ACC112 (cell line): ENCODE data around the gene TEX19.
"Not testable (repeated sequence)": the region's sequence is repeated elsewhere in the genome, so short reads cannot be mapped to it uniquely, and the experiment has no call there.

ENCODE experiments used
- H2AFZ ChIP-seq: fragments of 200-600 bp; sonication (generic); one replicate; pipeline ENCODE4 v1.6.0; 2017; ENCODE audit warnings: antibody characterized with exemption, low read length; ENCODE audit not compliant: unreplicated experiment
- H3K27ac ChIP-seq: fragments of 200-600 bp; sonication (generic); 2 replicates; pipeline ENCODE4 v1.5.1; 2014; ENCODE audit warnings: low read depth, mild to moderate bottlenecking, antibody characterized with exemption, low read length, moderate library complexity
- H3K27me3 ChIP-seq: fragments of 200-600 bp; sonication (generic); 2 replicates; pipeline ENCODE4 v1.6.1; 2014; ENCODE audit warnings: mild to moderate bottlenecking, antibody characterized with exemption, low read length, moderate library complexity, mixed read lengths; ENCODE audit not compliant: insufficient read depth
- H3K36me3 ChIP-seq: fragments of 200-600 bp; sonication (generic); 2 replicates; pipeline ENCODE4 v1.6.1; 2016; ENCODE audit warnings: mild to moderate bottlenecking, antibody characterized with exemption, low read length, moderate library complexity, mixed read lengths; ENCODE audit not compliant: insufficient read depth
- H3K4me1 ChIP-seq: fragments of 200-600 bp; sonication (generic); one replicate; pipeline ENCODE4 v1.6.1; 2016; ENCODE audit warnings: low read length, mixed read lengths; ENCODE audit not compliant: insufficient read depth, unreplicated experiment, control insufficient read depth
- H3K4me3 ChIP-seq: fragments of 200-600 bp; sonication (generic); 2 replicates; pipeline ENCODE4 v1.5.1; 2014; ENCODE audit warnings: mild to moderate bottlenecking, low read depth, low read length
- H3K79me2 ChIP-seq: fragments of 200-600 bp; sonication (generic); one replicate; pipeline ENCODE4 v1.6.0; 2016; ENCODE audit warnings: low read length; ENCODE audit not compliant: control insufficient read depth, unreplicated experiment, insufficient read depth

The TEX19 gene

DNA sequence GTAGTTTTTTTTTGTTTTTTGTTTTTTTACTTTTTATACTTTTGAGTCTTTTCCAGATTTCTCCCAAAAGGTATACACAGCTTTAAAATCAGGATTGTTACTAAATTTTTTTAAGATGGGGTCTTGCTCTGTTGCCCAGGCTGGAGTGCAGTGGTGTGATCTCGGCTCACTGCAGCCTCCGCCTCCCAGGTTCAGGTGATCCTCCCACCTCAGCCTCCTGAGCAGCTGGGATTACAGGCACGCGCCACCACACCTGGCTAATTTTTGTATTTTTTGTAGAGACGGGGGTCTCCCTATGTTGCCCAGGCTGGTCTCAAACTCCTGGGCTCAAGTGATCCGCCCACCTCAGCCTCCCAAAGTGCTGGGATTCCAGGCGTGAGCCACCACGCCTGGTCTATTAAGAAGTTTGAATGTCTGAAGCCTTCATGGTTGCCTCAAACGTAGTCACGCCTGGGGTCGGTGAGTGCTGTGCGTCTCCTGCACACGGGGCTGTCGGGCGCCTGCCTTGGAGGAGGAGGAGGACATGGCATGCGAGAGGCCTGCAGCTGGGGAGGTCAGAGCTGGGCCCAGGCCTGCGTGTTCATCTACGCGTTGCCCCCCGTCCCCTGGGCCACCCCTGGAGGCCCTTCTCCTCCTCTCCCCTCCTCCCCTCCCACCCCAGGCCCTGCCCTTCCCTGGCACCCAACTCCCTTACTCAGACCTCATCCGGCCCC lies 23.3 kb downstream of the TEX19 start:
- not testable (repeated sequence) for H3K36me3 ChIP-seq, H3K27me3 ChIP-seq, H3K4me3 ChIP-seq, H2AFZ ChIP-seq, H3K27ac ChIP-seq, H3K79me2 ChIP-seq
- H3K4me1 ChIP-seq = peaks cover 15% of the 10 kb centered on the region

DNA sequence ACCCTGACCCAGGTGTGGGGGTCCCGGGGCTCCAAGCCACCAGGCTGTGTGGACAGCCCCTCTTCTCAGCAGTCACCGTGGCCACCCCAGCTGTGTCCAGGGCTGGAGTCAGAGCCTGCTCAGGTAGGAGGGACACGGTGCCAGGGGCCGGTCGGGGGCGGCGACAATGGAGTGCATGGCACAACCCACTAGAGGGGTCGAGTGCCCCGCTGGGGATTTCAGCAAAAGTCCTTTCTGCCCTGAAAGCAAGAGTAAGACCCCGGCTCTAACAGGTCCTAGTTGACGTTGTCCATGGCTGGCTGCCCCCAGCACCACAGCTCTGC lies 23.8 kb downstream of the TEX19 start:
- Histone ChIP-seq H3K36me3 (no peaks in the 10 kb centered on the region), H3K27ac (no peak overlapping the region), H3K4me3 (no peak overlapping the region), H2AFZ (no peak overlapping the region), H3K27me3 (peaks cover 3% of the 10 kb centered on the region; the same call in 1 of the 2 replicates), H3K79me2 (no peaks in the 10 kb centered on the region), H3K4me1 (peaks cover 15% of the 10 kb centered on the region)

DNA sequence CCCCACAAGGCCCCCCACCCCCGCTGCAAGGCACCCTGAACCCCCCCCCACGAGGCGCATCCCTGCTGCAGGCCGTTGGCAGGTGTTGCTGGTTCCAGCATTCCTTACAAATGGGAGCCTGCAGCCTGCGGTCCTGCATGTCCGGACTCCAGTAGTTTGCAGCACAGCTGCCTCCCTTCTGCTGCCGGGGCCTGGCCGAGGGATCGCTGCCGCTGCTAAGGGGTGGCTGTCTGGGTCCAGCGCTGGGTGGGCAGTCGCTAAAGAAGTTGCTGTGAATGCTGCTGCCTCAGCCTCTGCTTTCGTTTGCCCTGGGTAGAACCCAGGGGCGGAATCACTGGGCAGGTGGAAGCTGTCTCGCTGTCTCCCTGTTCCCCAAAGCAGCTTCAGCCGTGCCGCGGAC lies 24.4 kb downstream of the TEX19 start:
- Histone ChIP-seq H3K4me3 (no peak overlapping the region), H3K27ac (no peak overlapping the region), H3K79me2 (no peaks in the 10 kb centered on the region), H3K36me3 (no peaks in the 10 kb centered on the region), H2AFZ (no peak overlapping the region), H3K4me1 (peaks cover 15% of the 10 kb centered on the region), H3K27me3 (peaks cover 3% of the 10 kb centered on the region; the same call in 1 of the 2 replicates)

DNA sequence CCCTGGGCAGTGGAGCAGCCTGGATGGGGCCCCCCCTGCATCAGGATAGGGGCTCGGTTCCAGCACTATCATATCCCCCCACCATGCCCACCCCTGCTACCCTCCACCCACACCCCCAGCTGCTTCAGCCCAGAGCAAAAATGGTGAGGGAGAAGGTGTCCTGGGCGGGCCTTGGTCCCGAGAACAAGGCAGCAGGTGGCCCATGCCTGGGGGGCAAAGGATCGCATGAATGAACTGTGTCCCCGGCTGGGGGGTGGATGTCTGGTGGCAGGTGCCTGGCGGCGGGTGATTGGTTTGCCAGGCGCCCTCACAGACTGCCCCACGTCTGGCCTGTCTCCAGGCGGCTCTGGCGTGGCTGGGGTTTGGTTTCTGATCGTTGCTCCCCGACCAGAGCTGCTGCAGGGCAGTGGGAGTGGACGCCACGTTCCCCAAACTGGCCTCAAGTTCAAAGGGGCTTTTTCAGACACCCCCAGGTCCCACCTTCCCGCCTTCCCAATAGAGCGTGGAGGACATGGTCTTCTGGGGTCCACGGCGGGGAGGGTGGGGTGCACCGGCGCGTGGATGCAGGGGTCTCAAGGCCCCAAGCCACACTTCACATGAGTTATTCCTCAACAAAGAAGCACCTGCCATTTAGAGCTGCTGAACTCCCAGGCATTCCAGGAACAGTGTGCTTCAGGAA lies 25.1 kb downstream of the TEX19 start:
- Histone ChIP-seq H3K4me1 (peaks cover 15% of the 10 kb centered on the region), H3K36me3 (no peaks in the 10 kb centered on the region), H3K27me3 (peaks cover 3% of the 10 kb centered on the region; the same call in 1 of the 2 replicates), H3K79me2 (no peaks in the 10 kb centered on the region), H3K4me3 (no peak overlapping the region), H3K27ac (no peak overlapping the region), H2AFZ (no peak overlapping the region)

DNA sequence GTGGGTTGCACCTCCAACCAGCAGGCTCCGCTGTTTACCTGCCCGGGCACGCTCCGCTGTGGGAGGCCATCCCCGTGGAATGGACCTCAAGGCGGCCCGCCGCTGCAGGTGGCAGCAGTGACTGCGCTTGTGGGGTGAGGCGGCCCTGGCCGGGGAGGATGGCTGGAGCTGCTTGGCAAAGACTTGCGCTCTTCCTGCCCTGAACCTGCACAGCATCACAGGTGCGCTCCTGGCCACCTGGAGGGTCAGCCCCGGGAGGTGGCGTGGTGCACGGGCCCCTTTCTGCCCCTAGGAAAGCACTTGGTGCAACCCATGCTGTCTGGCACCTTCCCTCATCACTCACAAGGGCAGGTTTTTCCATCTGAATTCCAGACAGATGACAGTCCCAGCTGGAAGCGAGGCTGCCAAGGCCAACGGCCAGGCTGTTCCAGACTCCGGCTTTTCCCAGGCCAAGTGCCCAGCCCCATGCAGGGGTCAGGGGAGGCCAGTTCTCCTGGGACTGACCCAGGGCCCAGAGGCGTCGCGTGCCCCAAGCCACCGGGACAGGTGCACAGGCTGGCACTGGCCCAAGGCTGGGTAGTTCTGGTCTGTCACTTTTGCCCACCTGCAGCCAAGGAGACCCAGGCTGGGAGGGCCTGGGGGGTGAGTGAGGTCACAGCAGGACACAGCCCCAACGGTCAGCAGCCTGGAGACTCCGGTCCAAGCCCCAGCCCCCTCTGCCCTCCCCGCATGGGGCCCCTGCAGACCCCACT lies 25.9 kb downstream of the TEX19 start:
- Histone ChIP-seq H2AFZ (no peak overlapping the region), H3K27ac (no peak overlapping the region), H3K4me1 (peaks cover 15% of the 10 kb centered on the region), H3K27me3 (peaks cover 3% of the 10 kb centered on the region; the same call in 1 of the 2 replicates), H3K4me3 (no peak overlapping the region), H3K79me2 (no peaks in the 10 kb centered on the region), H3K36me3 (no peaks in the 10 kb centered on the region)

DNA sequence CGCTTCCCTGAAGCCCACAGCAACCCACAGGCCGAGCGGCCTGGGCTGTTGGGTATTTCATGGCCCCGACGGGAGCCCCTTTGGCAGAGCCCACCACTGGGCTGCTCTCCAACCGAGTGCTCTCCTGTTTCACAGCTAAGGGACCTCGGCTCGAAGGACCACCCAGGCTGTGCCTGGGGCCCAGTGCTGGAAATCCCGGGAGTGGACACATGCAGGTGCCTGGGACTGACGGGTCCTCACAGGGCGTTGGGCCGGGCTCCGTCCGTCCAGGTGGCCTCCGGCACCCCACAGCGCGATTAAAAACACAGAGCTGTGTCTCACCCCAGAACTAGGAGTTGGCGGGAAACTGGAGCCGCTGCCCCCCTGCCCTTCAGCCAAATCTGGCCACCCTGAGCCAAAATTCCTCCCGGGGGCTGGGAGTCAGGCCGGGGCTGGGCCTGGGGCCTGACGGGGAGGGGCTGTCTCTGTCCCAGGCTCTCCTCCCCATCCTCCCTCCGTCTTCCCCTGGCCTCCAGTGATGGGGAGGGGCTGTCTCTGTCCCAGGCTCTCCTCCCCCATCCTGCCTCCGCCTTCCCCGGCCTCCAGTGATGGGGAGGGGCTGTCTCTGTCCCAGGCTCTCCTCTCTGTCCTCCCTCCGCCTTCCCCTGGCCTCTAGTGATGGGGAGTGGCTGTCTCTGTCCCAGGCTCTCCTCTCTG lies 26.7 kb downstream of the TEX19 start:
- Histone ChIP-seq H3K79me2 (no peaks in the 10 kb centered on the region), H3K36me3 (no peaks in the 10 kb centered on the region), H3K4me3 (no peak overlapping the region), H3K4me1 (peaks cover 15% of the 10 kb centered on the region), H3K27ac (no peak overlapping the region), H3K27me3 (peaks cover 3% of the 10 kb centered on the region; the same call in 1 of the 2 replicates), H2AFZ (no peak overlapping the region)

DNA sequence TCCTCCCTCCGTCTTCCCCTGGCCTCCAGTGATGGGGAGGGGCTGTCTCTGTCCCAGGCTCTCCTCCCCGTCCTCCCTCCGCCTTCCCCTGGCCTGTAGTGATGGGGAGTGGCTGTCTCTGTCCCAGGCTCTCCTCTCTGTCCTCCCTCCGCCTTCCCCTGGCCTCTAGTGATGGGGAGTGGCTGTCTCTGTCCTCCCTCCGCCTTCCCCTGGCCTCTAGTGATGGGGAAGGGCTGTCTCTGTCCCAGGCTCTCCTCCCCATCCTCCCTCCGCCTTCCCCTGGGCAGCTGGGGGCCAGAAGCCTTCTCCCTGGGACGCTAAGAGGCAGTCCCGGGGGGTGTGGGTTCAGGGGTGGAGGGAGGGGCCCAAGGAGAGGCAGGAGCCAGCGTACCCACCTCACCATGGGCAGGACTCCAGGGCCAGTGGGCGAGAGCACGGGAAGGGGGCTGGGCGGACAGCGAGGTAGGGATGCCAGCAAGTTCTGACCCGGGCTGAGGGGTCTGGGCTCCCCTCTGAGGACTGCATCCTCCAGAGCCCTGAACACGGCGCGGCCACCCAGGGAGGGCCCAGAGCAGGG lies 27.3 kb downstream of the TEX19 start:
- H3K27me3 ChIP-seq = peaks cover 3% of the 10 kb centered on the region; the same call in 1 of the 2 replicates
- H3K27ac ChIP-seq = no peak overlapping the region
- H2AFZ ChIP-seq = no peak overlapping the region

DNA sequence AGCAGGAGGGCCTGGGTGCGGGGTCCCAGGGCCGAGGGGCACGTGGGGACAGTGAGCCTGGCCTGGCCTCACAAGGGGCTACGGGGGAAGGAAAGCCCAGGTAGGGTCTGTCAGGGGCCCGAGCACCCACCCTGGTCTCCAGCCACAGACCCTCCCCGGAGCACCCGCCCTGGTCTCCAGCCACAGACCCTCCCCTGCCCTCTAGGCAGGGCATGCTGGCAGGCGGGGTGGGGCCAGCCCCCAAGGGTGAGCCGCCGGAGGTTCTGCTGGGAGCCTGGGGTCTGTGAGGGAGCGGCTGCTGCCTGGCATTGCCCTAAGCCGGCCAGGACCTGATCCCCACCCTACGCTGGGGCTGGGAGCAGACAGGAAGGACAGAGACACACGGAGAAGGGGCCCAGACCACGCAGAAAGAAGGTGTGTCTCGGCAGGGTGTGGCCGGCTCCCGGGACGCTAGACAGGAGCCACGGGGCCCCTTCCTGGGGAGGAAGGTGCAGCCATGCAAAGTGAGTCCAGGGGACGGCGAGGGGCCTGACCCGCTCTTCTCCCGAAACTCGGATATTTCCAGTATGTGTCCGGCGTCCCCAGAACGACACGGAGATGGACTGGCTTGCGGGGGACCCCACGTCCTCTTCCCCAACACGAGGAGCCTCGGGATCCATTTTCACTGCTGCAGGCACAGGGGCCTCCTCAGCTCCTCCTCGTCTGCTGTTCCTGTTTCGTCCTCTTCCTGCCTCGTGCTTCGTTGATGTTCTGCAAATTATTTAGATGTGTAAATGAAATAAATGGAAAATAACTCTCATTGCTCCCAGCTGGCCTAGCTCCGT lies 28.0 kb downstream of the TEX19 start:
- Histone ChIP-seq H3K27ac (no peak overlapping the region), H3K36me3 (no peaks in the 10 kb centered on the region)

More for the DNA sequence above, 27.3 kb downstream of the TEX19 start:
- no peaks in the 10 kb centered on the region for H3K79me2 ChIP-seq
- no peaks in the 10 kb centered on the region for H3K36me3 ChIP-seq
- H3K4me3 ChIP-seq = no peak overlapping the region
- H3K4me1 ChIP-seq = peaks cover 15% of the 10 kb centered on the region

DNA sequence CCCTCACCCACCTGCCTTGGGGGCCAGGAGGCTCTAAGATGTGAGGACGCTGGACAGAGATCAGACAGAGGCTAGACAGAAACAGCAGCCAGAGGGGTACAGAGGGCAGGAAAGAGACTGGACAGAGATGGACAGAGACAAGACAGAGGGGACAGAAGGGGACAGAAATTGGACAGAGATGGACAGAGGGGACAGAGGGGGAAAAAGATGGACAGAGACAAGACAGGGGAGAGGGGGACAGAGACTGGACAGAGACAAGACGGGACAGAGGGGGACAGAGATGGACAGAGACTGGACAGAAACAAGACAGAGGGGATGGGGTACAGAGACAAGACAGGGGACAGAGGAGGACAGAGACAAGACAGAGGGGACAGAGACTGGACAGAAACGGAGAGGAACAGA lies 28.7 kb downstream of the TEX19 start:
- Histone ChIP-seq H3K4me3 (no peak overlapping the region), H3K27me3 (peaks cover 3% of the 10 kb centered on the region; the same call in 1 of the 2 replicates), H3K27ac (no peak overlapping the region), H3K79me2 (no peaks in the 10 kb centered on the region), H3K36me3 (no peaks in the 10 kb centered on the region), H2AFZ (no peak overlapping the region), H3K4me1 (peaks cover 15% of the 10 kb centered on the region)

More for the DNA sequence above, 28.0 kb downstream of the TEX19 start:
- Histone ChIP-seq H3K4me1 (peaks cover 15% of the 10 kb centered on the region), H3K79me2 (no peaks in the 10 kb centered on the region), H3K27me3 (peaks cover 3% of the 10 kb centered on the region; the same call in 1 of the 2 replicates), H2AFZ (no peak overlapping the region), H3K4me3 (no peak overlapping the region)
